Fibroblast of lung (primary cell): ENCODE data around the gene JDP2.

Experiments
- CTCF ChIP-seq, 2 donors: IDR thresholded peaks in 1 of 2; conservative IDR thresholded peaks in 1 of 2; 1 replicate in 1 of 2; 2 replicates in 1 of 2; pipeline ENCODE4 v1.5.1; 2011 to 2012; ENCODE audit warnings: low read length in 2 of 2, control low read depth in 1 of 2, inconsistent platforms in 1 of 2, low read depth in 1 of 2, mild to moderate bottlenecking in 1 of 2
- EZH2 ChIP-seq: IDR thresholded peaks from 2 replicates; pipeline ENCODE4 v1.5.1; 2012; ENCODE audit warnings: low read length, control low read depth, mild to moderate bottlenecking; ENCODE audit errors: missing control alignments

- TF ChIP-seq CTCF (conservative IDR thresholded peaks at IDR 0.05 in 1 of 2, IDR thresholded peaks at IDR 0.05 in 1 of 2; ENCODE audit: low read depth in 1 of 2, low read length in 2 of 2): no peak
- no peak for TF ChIP-seq EZH2
These were observed 24.9 kb upstream of the JDP2 start for GRCh38 chr14:75402867-75403413.
